GM06990 (cell line): ENCODE measurements around the gene MIEN1.
A peak's percentile ranks its signal among the peaks of the same experiment; 100 is the strongest.

Experiments used
- DNase-seq: peaks from one replicate; pipeline ENCODE4 v3.0.0-alpha.2; 2011; ENCODE audit not compliant: insufficient read length; ENCODE audit errors: extremely low read depth
- H3K27me3 ChIP-seq: replicated peaks from 2 replicates; pipeline ENCODE4 v1.6.0; 2011; ENCODE audit warnings: low read length; ENCODE audit not compliant: control insufficient read depth, insufficient read depth
- H3K36me3 ChIP-seq: 2 replicates; pipeline ENCODE4 v1.5.1; 2011; ENCODE audit warnings: low read length; ENCODE audit not compliant: control insufficient read depth, insufficient read depth
- H3K4me3 ChIP-seq: replicated peaks from 2 replicates; pipeline ENCODE4 v1.5.1; 2011; ENCODE audit warnings: low read depth, mild to moderate bottlenecking, control low read depth, low read length
- CTCF ChIP-seq: IDR thresholded peaks from 2 replicates; pipeline ENCODE4 v1.5.1; 2011; ENCODE audit warnings: low read length, control low read depth, mild to moderate bottlenecking, inconsistent platforms; ENCODE audit not compliant: insufficient read depth, poor library complexity, severe bottlenecking

MIEN1 gene

DNA sequence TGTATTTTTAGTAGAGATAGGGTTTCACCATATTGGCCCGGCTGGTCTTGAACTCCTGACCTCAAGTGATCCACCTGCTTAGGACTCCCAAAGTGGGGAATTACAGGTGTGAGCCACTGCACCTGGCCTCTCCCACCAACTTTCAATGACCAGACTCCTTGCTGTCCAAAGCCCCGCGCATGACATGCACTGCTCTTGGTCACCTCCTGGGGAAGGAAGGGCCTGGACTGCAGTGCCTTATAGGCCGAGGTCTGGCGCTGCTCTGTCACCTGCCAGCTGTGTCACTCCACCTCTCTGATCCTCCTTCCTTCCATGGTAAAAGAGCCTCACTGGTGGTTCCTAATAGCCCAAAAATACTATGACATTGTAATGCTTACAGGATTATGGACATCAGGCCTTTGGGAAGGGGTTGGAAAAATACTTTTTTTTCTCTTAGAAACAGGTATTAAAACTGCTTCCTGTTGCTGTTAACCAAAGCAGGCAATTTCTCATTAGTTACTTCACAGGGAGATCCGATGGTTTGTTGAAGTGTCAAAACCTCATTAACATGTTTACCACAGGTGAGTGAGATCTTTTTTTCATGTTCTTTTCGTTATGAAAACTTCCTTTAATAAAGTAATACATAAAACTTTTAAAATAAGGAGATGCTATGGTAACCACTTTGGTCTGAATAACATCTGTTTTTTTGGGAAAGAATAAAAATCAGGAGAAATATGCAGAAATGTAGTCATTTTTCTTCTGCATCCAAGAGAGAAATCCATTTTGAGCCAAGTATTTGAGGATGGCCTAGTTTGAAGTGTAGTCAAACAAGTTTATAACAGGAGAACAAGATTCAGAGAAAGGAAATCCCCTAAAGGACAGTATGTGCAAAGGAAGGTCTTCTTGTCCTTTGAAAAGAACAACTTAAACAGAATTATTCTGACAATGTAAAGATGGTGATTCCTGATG is 42.9 kb upstream of the MIEN1 start:
- DNase-seq: no peak
- peaks cover 20% of the 10 kb centered on the region for H3K36me3 ChIP-seq
- H3K27me3 ChIP-seq: no peaks in the 10 kb centered on the region
- no peak for TF ChIP-seq CTCF
- H3K4me3 ChIP-seq: peak overlapping the region; percentile 23

- no peaks in the 10 kb centered on the region for H3K27me3 ChIP-seq
Observed at GRCh38 chr17:39772415-39772814, 42.1 kb upstream of the MIEN1 start.

GRCh38 chr17:39769974-39770587 is 39.7 kb upstream of the MIEN1 start:
- DNase-seq: peak; percentile 82
- Histone ChIP-seq H3K27me3 (no peaks in the 10 kb centered on the region), H3K36me3 (peaks cover 39% of the 10 kb centered on the region), H3K4me3 (no peak overlapping the region)
- no peak for TF ChIP-seq CTCF

More at GRCh38 chr17:39772415-39772814, 42.1 kb upstream of the MIEN1 start:
- Histone ChIP-seq H3K36me3 (peaks cover 21% of the 10 kb centered on the region), H3K4me3 (no peak overlapping the region)
- no peak for DNase-seq
- no peak for TF ChIP-seq CTCF

DNA sequence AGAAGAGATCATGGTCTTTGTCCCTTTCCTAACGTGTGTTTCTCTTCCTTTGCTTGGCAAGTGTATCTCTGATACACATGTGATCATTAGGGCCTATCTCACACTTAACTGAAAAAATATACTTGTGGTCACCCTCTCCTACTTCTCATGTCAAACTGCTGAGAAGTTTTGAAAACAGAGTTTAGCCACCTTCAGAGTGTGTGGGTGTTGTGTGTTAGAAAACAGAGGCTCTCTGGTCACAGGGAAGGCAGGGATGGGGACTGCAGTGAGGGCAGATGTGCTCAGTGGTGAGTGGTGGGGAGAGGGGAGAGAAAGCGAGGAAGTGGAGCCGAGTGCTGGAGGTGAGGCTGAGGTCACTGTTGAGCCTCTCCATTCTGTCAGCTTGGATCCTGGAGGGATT is 36.8 kb upstream of the MIEN1 start:
- peaks cover 42% of the 10 kb centered on the region for H3K36me3 ChIP-seq
- no peaks in the 10 kb centered on the region for H3K27me3 ChIP-seq
- TF ChIP-seq CTCF: no peak
- DNase-seq: no peak
- no peak overlapping the region for H3K4me3 ChIP-seq

DNA sequence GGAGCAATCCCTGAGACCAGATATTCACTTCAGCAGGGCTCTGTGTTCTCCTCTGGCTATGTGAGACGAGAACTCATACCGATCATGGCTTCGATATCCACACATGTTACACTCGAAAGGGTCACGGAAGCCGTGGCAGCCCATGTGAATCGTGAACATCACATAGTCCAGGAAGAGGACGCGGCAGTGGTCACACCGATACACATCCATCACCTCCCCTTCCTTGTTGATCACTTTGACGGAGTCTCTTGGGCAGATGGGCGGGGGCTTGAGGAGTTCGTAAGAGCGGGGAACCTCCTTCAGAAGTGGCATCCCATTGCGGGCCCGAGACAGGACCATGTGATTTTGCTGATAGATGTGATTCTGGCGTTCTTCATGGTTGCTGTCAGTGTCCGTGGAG is 35.4 kb upstream of the MIEN1 start:
- no peak for DNase-seq
- H3K4me3 ChIP-seq: no peak overlapping the region
- no peak for TF ChIP-seq CTCF
- H3K27me3 ChIP-seq: no peaks in the 10 kb centered on the region
- H3K36me3 ChIP-seq: peaks cover 41% of the 10 kb centered on the region
